PC-9 (cell line): Measurements from ENCODE around the gene BCO1. TPM values are rescaled to one million over a fixed set of nuclear protein-coding genes. Genes with fewer than 3 reads are reported as not detected.

ENCODE experiments used
- BruUV-seq: library from RNA; stranded (reverse); fragments of 400-500 nt; replicated peaks from 2 replicates; lab custom pipeline; 2021; lab: Mats Ljungman, UMichigan
- CTCF ChIA-PET: fragments of 300-600 bp; sonication (Branson Sonifier 250); formaldehyde crosslinking; loops from one replicate; lab custom pipeline; 2022; ENCODE audit warnings: antibody characterized with exemption; lab: Charles Lee
- POLR2A ChIA-PET: fragments of 300-600 bp; sonication (Branson Sonifier 250); formaldehyde crosslinking; loops from one replicate; lab custom pipeline; 2022; ENCODE audit warnings: antibody characterized with exemption; ENCODE audit not compliant: unreplicated experiment; lab: Charles Lee
- DNase-seq, 2 experiments: peaks; one replicate each; pipeline versions ENCODE4 v3.0.0 to v3.0.0-alpha.2; 2015 to 2022; ENCODE audit warnings: mixed read lengths in 1 of 2
- H2AFZ ChIP-seq: fragments of 200-600 bp; sonication (generic); 2 replicates; pipeline ENCODE4 v1.8.1; 2017; ENCODE audit warnings: antibody characterized with exemption
- H3F3A ChIP-seq: fragments of 200-600 bp; sonication (generic); 2 replicates; pipeline ENCODE4 v1.8.1; 2017; ENCODE audit warnings: antibody characterized with exemption, mild to moderate bottlenecking, low read depth; ENCODE audit not compliant: insufficient read depth
- H3K27ac ChIP-seq: fragments of 200-600 bp; sonication (generic); 2 replicates; pipeline ENCODE4 v1.6.1; 2016; ENCODE audit warnings: mixed run types
- H3K27me3 ChIP-seq: fragments of 200-600 bp; sonication (generic); 2 replicates; pipeline ENCODE4 v1.6.1; 2016; ENCODE audit warnings: low read depth, mixed run types; ENCODE audit not compliant: insufficient read depth
- H3K36me3 ChIP-seq: fragments of 200-600 bp; sonication (generic); 2 replicates; pipeline ENCODE4 v1.6.1; 2016; ENCODE audit warnings: low read depth, mixed run types
- H3K4me1 ChIP-seq: fragments of 200-600 bp; sonication (generic); replicated peaks from 2 replicates; pipeline ENCODE4 v1.6.1; 2016; ENCODE audit warnings: mixed run types; ENCODE audit not compliant: insufficient read depth
- H3K4me2 ChIP-seq: fragments of 200-600 bp; sonication (generic); 2 replicates; pipeline ENCODE4 v1.6.1; 2017; ENCODE audit warnings: mixed run types
- H3K4me3 ChIP-seq: fragments of 200-600 bp; sonication (generic); 2 replicates; pipeline ENCODE4 v1.6.1; 2016; ENCODE audit warnings: mixed run types
- H3K79me2 ChIP-seq: fragments of 200-600 bp; sonication (generic); 2 replicates; pipeline ENCODE4 v1.6.1; 2017; ENCODE audit warnings: low read depth, mixed run types
- H3K9me2 ChIP-seq: fragments of 200-600 bp; sonication (generic); 2 replicates; pipeline ENCODE4 v1.8.1; 2017; ENCODE audit warnings: mild to moderate bottlenecking; ENCODE audit not compliant: insufficient read depth
- H3K9me3 ChIP-seq: fragments of 200-600 bp; sonication (generic); 2 replicates; pipeline ENCODE4 v1.8.1; 2016; ENCODE audit warnings: low read depth; ENCODE audit not compliant: insufficient read depth
- H4K20me1 ChIP-seq: fragments of 200-600 bp; sonication (generic); 2 replicates; pipeline ENCODE4 v1.8.1; 2017; ENCODE audit not compliant: insufficient read depth
- EZH2 ChIP-seq: fragments of 200-600 bp; sonication (generic); IDR thresholded peaks from 2 replicates; pipeline ENCODE4 v1.8.0; 2017; ENCODE audit warnings: antibody characterized with exemption, low read depth
- intact Hi-C: fragments of 100-400 bp; cut with micrococcal nuclease; formaldehyde crosslinking; loops from one replicate; pipeline ENCODE4 v1.10.0; 2022; ENCODE audit not compliant: unreplicated experiment
- total RNA-seq: library from RNA; stranded (reverse); gene quantifications from 2 replicates; pipeline ENCODE4 v1.2.3, GENCODE V29; 2021
- TF ChIP-seq, protein P1 (sequence below): fragments of 200-600 bp; sonication (generic); conservative IDR thresholded peaks from 2 replicates; pipeline ENCODE4 v1.6.1; 2017; ENCODE audit warnings: mixed run types, antibody characterized with exemption, mild to moderate bottlenecking, moderate library complexity

Gene BCO1
- total RNA-seq, 1 experiment from 2014 or later: 1.4 TPM

DNA sequence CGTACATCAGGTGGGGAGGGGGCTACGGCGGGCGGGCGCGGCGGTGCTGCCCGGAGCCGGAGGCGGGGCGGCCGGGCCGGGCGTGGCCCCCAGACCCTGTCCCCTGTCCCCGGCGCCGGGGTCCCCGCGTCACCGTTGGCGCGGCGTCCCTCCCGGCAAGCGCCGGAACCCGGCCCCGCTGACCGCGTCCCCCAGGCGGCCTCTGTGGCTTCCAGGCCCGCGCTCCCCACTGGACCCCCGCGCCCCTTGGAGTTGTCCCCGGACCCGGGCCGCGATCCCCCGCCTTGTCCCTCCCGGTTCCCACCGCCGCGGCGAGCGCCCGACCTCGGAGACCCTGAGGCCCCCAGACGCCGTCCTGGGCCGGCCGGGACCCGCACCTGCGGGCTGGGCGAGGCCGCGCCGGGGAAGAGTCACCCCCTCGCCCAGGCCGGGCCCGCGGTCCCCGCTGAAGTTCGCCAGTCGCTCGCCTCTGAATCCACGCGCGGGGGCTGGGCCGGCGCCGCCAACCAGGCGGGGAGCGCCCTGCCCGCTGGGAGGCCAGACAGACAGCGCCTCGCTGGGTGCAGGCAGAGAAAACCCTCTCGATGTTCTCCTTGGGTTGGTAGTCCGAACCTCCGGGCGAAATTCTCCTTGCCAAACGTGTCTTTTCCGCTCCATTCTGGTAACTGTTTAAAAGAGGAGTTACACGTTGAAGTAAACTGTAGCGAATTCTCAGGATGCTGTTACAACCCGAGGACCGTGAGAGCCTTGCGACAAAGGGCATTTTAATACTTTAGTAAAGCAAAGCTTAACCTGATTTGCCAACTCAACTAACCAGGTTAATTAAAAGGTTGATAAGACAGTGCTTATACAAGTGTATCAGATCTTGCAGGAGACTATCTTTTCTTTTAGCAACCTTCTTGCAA is 77.0 kb downstream of the BCO1 start:
- Histone ChIP-seq H3K79me2 (peaks cover 75% of the 10 kb centered on the region), H3K9me2 (no peaks in the 10 kb centered on the region), H2AFZ (peak overlapping the region; percentile 91), H3F3A (0 out of 2 replicates have a peak, but pooled peaks cover 14% of the 10 kb centered on the region), H3K9me3 (no peaks in the 10 kb centered on the region), H3K4me1 (peaks cover 44% of the 10 kb centered on the region), H4K20me1 (0 out of 2 replicates have a peak, but pooled peaks cover 14% of the 10 kb centered on the region), H3K27me3 (no peaks in the 10 kb centered on the region), H3K4me2 (peak overlapping the region; percentile 98), H3K4me3 (peak overlapping the region; percentile 67), H3K27ac (no peak overlapping the region), H3K36me3 (no peaks in the 10 kb centered on the region)
- CTCF ChIA-PET: interaction anchor here (0.6 to 0.7 kb wide), 3 partner anchors 36 to 433 kb away, joined by 7 to 10 read pairs (median 9); no protein-coding TSS in a partner anchor
- no peak for TF ChIP-seq EZH2
- TF ChIP-seq, protein P1, sequence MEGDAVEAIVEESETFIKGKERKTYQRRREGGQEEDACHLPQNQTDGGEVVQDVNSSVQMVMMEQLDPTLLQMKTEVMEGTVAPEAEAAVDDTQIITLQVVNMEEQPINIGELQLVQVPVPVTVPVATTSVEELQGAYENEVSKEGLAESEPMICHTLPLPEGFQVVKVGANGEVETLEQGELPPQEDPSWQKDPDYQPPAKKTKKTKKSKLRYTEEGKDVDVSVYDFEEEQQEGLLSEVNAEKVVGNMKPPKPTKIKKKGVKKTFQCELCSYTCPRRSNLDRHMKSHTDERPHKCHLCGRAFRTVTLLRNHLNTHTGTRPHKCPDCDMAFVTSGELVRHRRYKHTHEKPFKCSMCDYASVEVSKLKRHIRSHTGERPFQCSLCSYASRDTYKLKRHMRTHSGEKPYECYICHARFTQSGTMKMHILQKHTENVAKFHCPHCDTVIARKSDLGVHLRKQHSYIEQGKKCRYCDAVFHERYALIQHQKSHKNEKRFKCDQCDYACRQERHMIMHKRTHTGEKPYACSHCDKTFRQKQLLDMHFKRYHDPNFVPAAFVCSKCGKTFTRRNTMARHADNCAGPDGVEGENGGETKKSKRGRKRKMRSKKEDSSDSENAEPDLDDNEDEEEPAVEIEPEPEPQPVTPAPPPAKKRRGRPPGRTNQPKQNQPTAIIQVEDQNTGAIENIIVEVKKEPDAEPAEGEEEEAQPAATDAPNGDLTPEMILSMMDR: no peak
- POLR2A ChIA-PET: interaction anchor here (0.6 to 1.0 kb wide), 4 partner anchors 48 to 239 kb away, joined by 3 read pairs; partner anchors contain the start of gene C16orf46
- intact Hi-C loops: loop anchor here (2.0 to 10.0 kb wide), 3 partner anchors 49 to 281 kb away; partner anchors contain the start of genes ATMIN and C16orf46
- DNase-seq: peak in 1 of 2 experiments; percentile 46
- no TSS peak for BruUV-seq

GRCh38 chr16:81316176-81316496 is 77.6 kb downstream of the BCO1 start:
- H3K79me2 ChIP-seq: peaks cover 81% of the 10 kb centered on the region
- no peak overlapping the region for H3K27ac ChIP-seq
- 0 out of 2 replicates have a peak, but pooled peaks cover 18% of the 10 kb centered on the region for H4K20me1 ChIP-seq
- 0 out of 2 replicates have a peak, but pooled peaks cover 14% of the 10 kb centered on the region for H3F3A ChIP-seq
- no peaks in the 10 kb centered on the region for H3K9me2 ChIP-seq
- no TSS peak for BruUV-seq
- peak overlapping the region; percentile 91 for H2AFZ ChIP-seq
- peak overlapping the region; percentile 98 for H3K4me2 ChIP-seq
- intact Hi-C loops: loop anchor here (10.0 kb wide), 1 partner anchor 241 kb away; the partner anchor contains the start of gene C16orf46
- DNase-seq: no peak
- H3K4me1 ChIP-seq: peaks cover 44% of the 10 kb centered on the region
- ChIA-PET POLR2A (no interaction called here), CTCF (no interaction called here)
- no peaks in the 10 kb centered on the region for H3K9me3 ChIP-seq
- no peaks in the 10 kb centered on the region for H3K36me3 ChIP-seq
- TF ChIP-seq, protein P1: no peak
- no peak for TF ChIP-seq EZH2
- H3K27me3 ChIP-seq: no peaks in the 10 kb centered on the region
- peak overlapping the region; percentile 67 for H3K4me3 ChIP-seq

GRCh38 chr16:81318711-81319110 is 80.2 kb downstream of the BCO1 start:
- 0 out of 2 replicates have a peak, but pooled peaks cover 18% of the 10 kb centered on the region for H4K20me1 ChIP-seq
- no peaks in the 10 kb centered on the region for H3K27me3 ChIP-seq
- peaks cover 87% of the 10 kb centered on the region for H3K79me2 ChIP-seq
- H3K27ac ChIP-seq: no peak overlapping the region
- H3F3A ChIP-seq: 0 out of 2 replicates have a peak, but pooled peaks cover 14% of the 10 kb centered on the region
- no peak overlapping the region for H3K4me2 ChIP-seq
- POLR2A ChIA-PET: no interaction called here
- no peaks in the 10 kb centered on the region for H3K9me3 ChIP-seq
- DNase-seq: no peak
- H3K9me2 ChIP-seq: peaks cover 3% of the 10 kb centered on the region; the same call in 1 of the 2 replicates
- H3K36me3 ChIP-seq: no peaks in the 10 kb centered on the region
- CTCF ChIA-PET: no interaction called here
- intact Hi-C loops: loop anchor here (10.0 kb wide), 1 partner anchor 244 kb away; the partner anchor contains the start of gene C16orf46
- no TSS peak for BruUV-seq
- H2AFZ ChIP-seq: no peak overlapping the region
- TF ChIP-seq, protein P1: no peak
- TF ChIP-seq EZH2: no peak
- H3K4me3 ChIP-seq: no peak overlapping the region
- H3K4me1 ChIP-seq: peaks cover 35% of the 10 kb centered on the region
